Posterior cingulate gyrus (tissue), 11 donors: Measurements from ENCODE around the gene FGGY.
"Not testable (repeated sequence)": the region's sequence is repeated elsewhere in the genome, so short reads cannot be mapped to it uniquely, and the experiment has no call there.

Experiments used
- DNase-seq, 10 donors: peaks; one replicate each; pipeline versions ENCODE4 v3.0.0 to v3.0.0-alpha.2; 2020 to 2021; ENCODE audit warnings: mixed read lengths in 3 of 10
- intact Hi-C: fragments of 100-400 bp; cut with DNase I; formaldehyde crosslinking; loops from one replicate; pipeline ENCODE4 v1.15.1; 2023

FGGY gene

GRCh38 chr1:59296358-59297256, at the start of gene FGGY:
FGGY (plus strand) TSS chr1:59297094; CDS start chr1:59321550, 24,456 bp downstream.
- peak; percentile 84 to 99 (median 93) for DNase-seq
- intact Hi-C loops = loop anchor here (1.0 to 5.0 kb wide), 2 partner anchors 144 to 512 kb away; partner anchors contain the start of gene JUN

DNA sequence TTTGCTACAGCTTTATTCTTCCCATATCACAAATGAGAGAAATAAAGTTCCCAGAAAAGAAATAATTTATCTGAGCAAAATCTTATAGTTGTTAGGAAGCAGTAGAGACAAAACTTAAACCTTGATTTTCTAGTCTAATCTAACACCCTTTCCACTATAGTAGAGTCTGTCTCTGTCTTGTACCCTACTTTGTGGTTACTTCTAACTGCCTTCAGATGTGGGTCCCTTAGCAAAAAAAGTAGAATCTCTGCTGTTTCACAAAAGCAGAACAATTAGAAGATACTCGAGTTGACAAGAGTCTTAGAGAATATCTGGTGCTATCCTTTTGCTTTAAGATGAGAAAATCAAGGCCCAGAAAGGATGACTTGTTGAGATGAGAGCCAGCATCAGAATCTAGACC, 48.1 kb upstream of the FGGY start:
- no peak for DNase-seq
- intact Hi-C loops = no loop called here

DNA sequence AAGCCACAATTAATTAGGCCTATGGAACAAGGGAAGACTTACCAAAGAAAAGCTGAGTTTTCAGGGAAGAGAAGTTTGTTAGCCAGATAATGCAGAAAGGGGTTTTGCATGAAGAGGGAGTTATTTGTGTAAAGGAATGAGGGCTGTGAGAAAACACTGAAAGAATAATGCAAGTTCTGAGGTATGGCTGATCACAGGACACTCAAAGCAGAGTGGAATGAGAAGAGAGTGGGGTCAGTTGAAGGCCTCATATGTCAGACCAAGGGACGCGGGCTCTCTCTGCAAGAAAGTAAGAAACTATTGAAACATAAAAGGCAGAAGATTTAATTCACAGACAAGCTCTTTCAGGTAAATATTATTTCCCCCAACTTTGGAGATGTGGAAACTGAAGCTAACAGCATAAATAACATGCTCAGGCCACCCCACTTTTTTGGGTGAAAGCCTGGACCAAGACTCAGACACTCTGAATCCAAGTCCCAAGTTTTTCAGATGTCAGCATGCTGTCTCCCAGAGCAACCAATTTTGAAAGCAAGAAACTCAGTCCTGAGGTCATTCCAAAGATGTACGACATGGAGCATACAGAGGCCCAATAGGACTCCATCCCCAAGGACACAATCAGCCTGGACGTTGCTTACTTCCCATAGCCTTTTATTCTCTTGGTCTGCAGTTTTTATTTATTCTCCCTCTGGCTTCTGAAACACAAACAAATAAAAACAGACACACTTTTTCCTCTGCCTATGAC, 47.3 kb upstream of the FGGY start:
- DNase-seq = no peak
- intact Hi-C loops = no loop called here

DNA sequence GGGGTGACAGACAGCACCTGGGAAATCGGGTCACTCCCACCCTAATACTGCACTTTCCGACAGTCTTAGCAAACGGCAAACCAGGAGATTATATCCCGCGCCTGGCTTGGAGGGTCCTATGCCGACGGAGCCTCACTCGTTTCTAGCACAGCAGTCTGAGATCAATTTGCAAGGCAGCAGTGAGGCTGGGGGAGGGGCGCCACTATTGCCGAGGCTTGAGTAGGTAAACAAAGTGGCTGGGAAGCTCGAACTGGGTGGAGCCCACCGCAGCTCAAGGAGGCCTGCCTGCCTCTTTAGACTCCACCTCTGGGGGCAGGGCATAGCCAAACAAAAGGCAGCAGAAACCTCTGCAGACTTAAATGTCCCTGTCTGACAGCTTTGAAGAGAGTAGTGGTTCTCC, 45.8 kb upstream of the FGGY start:
- DNase-seq = peak in 1 of 10 donors; percentile 59
- intact Hi-C loops = not testable (repeated sequence)

DNA sequence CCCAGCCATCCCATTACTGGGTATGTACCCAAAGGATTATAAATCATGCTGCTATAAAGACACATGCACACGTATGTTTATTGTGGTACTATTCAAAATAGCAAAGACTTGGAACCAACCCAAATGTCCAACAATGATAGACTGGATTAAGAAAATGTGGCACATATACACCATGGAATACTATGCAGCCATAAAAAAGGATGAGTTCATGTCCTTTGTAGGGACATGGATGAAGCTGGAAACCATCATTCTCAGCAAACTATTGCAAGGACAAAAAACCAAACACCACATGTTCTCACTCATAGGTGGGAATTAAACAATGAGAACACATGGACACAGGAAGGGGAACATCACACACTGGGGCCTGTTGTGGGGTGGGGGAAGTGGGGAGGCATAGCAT, 40.5 kb upstream of the FGGY start:
- DNase-seq, intact Hi-C loops: not testable (repeated sequence)

- no peak for DNase-seq
- intact Hi-C loops = no loop called here
Observed at GRCh38 chr1:59258412-59259032, 38.4 kb upstream of the FGGY start.

- no peak for DNase-seq
Observed at GRCh38 chr1:59261537-59261936, 35.4 kb upstream of the FGGY start.

GRCh38 chr1:59262631-59263030, 34.3 kb upstream of the FGGY start:
- intact Hi-C loops = no loop called here

More at GRCh38 chr1:59261537-59261936, 35.4 kb upstream of the FGGY start:
- intact Hi-C loops = no loop called here

GRCh38 chr1:59263111-59263510, 33.8 kb upstream of the FGGY start:
- intact Hi-C loops = no loop called here
- no peak for DNase-seq

More at GRCh38 chr1:59262631-59263030, 34.3 kb upstream of the FGGY start:
- DNase-seq = no peak

DNA sequence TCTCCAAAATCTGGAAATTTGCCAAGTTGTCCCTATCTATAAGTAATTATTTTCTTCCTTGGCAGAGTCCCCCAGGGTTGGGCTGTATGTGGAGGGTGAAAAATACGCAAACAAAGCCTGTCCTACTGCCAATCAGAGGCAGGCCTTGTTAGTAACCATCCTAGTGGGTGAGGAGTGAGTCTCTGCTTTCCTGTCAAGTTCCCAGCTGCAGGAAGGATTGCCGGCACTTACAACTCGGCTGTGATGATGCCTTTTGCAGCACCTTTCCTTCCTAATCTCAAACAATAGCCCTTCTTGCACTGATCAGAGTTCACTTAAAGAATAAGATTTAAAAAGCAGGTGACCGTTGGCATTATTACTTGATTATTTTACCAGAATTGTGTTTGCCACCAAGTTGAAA, 31.3 kb upstream of the FGGY start:
- no peak for DNase-seq
- intact Hi-C loops = no loop called here

DNA sequence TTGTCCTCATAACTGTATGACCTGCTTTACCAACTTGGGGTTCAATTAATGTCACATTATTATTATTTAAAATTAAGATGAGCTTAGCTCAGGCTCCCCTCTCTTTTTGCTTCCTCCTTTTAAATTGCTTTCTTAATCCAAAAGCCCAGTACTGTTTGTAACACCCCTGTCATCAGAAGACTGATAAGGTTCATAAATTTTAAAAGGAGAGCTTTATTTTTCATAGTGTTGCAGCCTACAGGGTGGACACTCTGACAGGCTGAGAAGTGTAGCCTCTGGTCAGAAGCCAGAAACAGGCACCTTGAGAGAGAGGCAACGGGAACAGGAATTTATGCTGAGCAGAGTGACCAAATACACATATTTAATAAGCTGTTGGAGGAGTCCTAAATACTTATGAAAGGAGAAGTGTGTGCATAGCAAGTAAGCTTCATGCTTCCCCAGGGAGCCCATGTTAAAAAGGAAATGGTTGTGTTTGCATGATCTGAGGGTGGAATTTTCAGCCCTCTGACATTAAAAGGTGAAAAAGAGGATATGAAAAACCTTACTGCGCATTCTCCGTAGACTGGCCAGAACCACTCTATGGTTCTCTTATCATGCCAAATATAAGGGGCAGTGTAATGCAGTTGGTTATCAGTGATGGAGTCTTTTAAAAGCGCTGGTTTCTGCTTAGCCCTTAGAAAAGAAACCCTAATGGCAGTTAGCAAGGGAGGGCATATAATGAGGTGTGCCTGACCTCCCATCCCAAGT, 30.5 kb upstream of the FGGY start:
- intact Hi-C loops = no loop called here
- DNase-seq = no peak

DNA sequence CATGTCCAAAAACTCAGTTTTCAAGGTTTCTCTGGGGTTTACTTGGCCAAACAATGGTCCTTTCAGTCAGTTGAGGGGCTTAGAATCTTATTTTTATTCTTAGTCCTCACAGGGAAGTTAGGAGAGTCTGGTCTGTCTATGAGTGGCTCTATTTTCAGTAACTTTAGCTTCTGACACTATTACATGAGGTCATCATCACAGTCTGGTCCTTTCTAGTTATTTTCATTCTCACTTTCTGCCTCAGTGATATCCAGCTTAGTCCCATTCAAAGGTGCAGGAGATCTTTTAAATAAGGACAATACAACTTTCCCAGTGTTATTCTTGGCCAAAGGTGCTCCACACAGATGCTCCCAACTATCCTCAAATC, 30.0 kb upstream of the FGGY start:
- intact Hi-C loops = no loop called here

GRCh38 chr1:59268406-59268805, 28.5 kb upstream of the FGGY start:
- DNase-seq = no peak
- intact Hi-C loops = no loop called here

More for the DNA sequence above, 30.0 kb upstream of the FGGY start:
- DNase-seq = no peak

- intact Hi-C loops = no loop called here
Observed at GRCh38 chr1:59271561-59272260, 25.2 kb upstream of the FGGY start.

GRCh38 chr1:59272507-59272906, 24.4 kb upstream of the FGGY start:
- no peak for DNase-seq
- intact Hi-C loops = no loop called here

More at GRCh38 chr1:59271561-59272260, 25.2 kb upstream of the FGGY start:
- no peak for DNase-seq

- no peak for DNase-seq
- intact Hi-C loops = no loop called here
Observed at GRCh38 chr1:59276439-59276851, 20.4 kb upstream of the FGGY start.

DNA sequence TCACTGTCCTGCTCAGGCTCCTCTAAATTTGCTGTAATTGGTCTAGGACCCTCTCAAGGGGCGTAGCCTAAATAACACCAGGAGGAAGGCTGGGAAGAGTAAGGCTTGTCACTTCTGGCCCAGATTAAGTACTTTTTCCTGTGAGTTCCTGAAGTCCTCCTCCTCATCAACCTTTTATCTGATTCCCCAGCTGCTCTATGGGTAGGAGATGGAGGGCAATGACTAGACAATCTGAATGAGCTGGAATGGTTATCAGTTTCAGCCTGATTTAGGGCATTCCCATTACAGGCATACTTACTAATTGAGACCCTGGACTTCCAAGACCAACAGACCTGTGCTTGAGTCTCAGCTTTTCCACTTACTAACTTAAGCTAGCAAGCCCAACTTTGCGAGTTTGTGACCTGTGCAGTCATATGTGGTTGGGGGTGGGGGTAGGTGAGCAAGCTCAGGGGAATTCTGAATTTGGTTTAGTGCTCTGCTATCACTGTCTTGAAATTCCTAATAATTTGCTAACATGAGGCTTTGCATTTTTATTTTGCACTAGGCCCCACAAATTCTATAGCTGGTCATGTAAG, 18.0 kb upstream of the FGGY start:
- no peak for DNase-seq
- intact Hi-C loops = no loop called here

- DNase-seq = no peak
- intact Hi-C loops = no loop called here
Observed at GRCh38 chr1:59279645-59280044, 17.2 kb upstream of the FGGY start.

- intact Hi-C loops = no loop called here
- DNase-seq = no peak
Observed at GRCh38 chr1:59282951-59283350, 13.9 kb upstream of the FGGY start.
